Neural cell (in vitro differentiated cells): Measurements from ENCODE around the gene RAB44. TPM values are rescaled to one million over a fixed set of nuclear protein-coding genes. Genes with fewer than 3 reads are reported as not detected.

Source experiments
- H2AFZ ChIP-seq: fragments of 200-600, 300-800 bp; sonication (generic), shearing (Covaris generic); 2 replicates; pipeline ENCODE4 v1.6.0; 2014; ENCODE audit warnings: low read depth, mild to moderate bottlenecking, antibody characterized with exemption, low read length, moderate library complexity
- H3F3A ChIP-seq: fragments of 200-600 bp; shearing (Covaris generic); 2 replicates; pipeline ENCODE4 v1.6.1; 2016; ENCODE audit warnings: mild to moderate bottlenecking, moderate library complexity, mixed read lengths, antibody characterized with exemption, low read length; ENCODE audit not compliant: insufficient read depth, poor library complexity, severe bottlenecking
- H3K27ac ChIP-seq: fragments of 200-600, 300-800 bp; sonication (generic), shearing (Covaris generic); 2 replicates; pipeline ENCODE4 v1.5.1; 2014; ENCODE audit warnings: mild to moderate bottlenecking, low read length, moderate library complexity
- H3K27me3 ChIP-seq: fragments of 300-800, 200-600 bp; sonication (generic), shearing (Covaris generic); 2 replicates; pipeline ENCODE4 v1.6.0; 2014; ENCODE audit warnings: mild to moderate bottlenecking, low read depth, low read length, moderate library complexity; ENCODE audit not compliant: insufficient read depth
- H3K36me3 ChIP-seq: fragments of 300-800, 200-600 bp; sonication (generic), shearing (Covaris generic); 2 replicates; pipeline ENCODE4 v1.5.1; 2014; ENCODE audit warnings: mild to moderate bottlenecking, antibody characterized with exemption, low read length, moderate library complexity; ENCODE audit not compliant: insufficient read depth
- H3K4me2 ChIP-seq: fragments of 300-800, 200-600 bp; sonication (generic), shearing (Covaris generic); 2 replicates; pipeline ENCODE4 v1.6.0; 2014; ENCODE audit warnings: mild to moderate bottlenecking, low read length
- H3K4me3 ChIP-seq: fragments of 300-800, 200-600 bp; sonication (generic), shearing (Covaris generic); 2 replicates; pipeline ENCODE4 v1.5.1; 2014; ENCODE audit warnings: mild to moderate bottlenecking, low read length, moderate library complexity
- H3K79me2 ChIP-seq: fragments of 200-600 bp; shearing (Covaris generic); replicated peaks from 2 replicates; pipeline ENCODE4 v1.6.0; 2014; ENCODE audit warnings: mild to moderate bottlenecking, low read length, moderate library complexity; ENCODE audit not compliant: insufficient read depth
- H3K9ac ChIP-seq: fragments of 300-800, 200-600 bp; sonication (generic), shearing (Covaris generic); 2 replicates; pipeline ENCODE4 v1.6.1; 2016; ENCODE audit warnings: mild to moderate bottlenecking, low read length, mixed read lengths
- H3K9me2 ChIP-seq: fragments of 200-600 bp; shearing (Covaris generic); 2 replicates; pipeline ENCODE4 v1.6.1; 2016; ENCODE audit warnings: mild to moderate bottlenecking, low read length, mixed read lengths; ENCODE audit not compliant: insufficient read depth
- H3K9me3 ChIP-seq: fragments of 200-600, 300-800 bp; sonication (generic), shearing (Covaris generic); 2 replicates; pipeline ENCODE4 v1.6.1; 2016; ENCODE audit warnings: mild to moderate bottlenecking, mixed run types, low read length, moderate library complexity, mixed read lengths
- H4K20me1 ChIP-seq: fragments of 200-600 bp; shearing (Covaris generic); 2 replicates; pipeline ENCODE4 v1.6.1; 2016; ENCODE audit warnings: mild to moderate bottlenecking, mixed run types; ENCODE audit not compliant: insufficient read depth
- CTCF ChIP-seq: fragments of 450-650 bp; IDR thresholded peaks from 2 replicates; pipeline ENCODE4 v1.5.1; 2014; ENCODE audit warnings: antibody characterized with exemption, mild to moderate bottlenecking, moderate library complexity; ENCODE audit not compliant: poor library complexity, severe bottlenecking
- EP300 ChIP-seq: fragments of 450-650 bp; conservative IDR thresholded peaks from 2 replicates; pipeline ENCODE4 v1.6.1; 2014; ENCODE audit warnings: antibody characterized with exemption, mild to moderate bottlenecking, moderate library complexity; ENCODE audit not compliant: poor library complexity, severe bottlenecking
- EZH2 ChIP-seq: fragments of 200-600, 300-800 bp; shearing (Covaris generic), sonication (generic); IDR thresholded peaks from 2 replicates; pipeline ENCODE4 v1.6.1; 2014; ENCODE audit warnings: antibody characterized with exemption, low read length, borderline replicate concordance, mild to moderate bottlenecking; ENCODE audit not compliant: insufficient read depth, poor library complexity, severe bottlenecking
- MXI1 ChIP-seq: fragments of 450-650 bp; conservative IDR thresholded peaks from 2 replicates; pipeline ENCODE4 v1.6.1; 2014; ENCODE audit warnings: antibody characterized with exemption, mild to moderate bottlenecking; ENCODE audit not compliant: poor library complexity, severe bottlenecking
- POLR2AphosphoS5 ChIP-seq: IDR thresholded peaks from 2 replicates; pipeline ENCODE4 v1.6.1; 2012
- RAD21 ChIP-seq: fragments of 450-650 bp; conservative IDR thresholded peaks from 2 replicates; pipeline ENCODE4 v1.6.1; 2014; ENCODE audit warnings: antibody characterized with exemption, mild to moderate bottlenecking, moderate library complexity
- REST ChIP-seq: IDR thresholded peaks from 2 replicates; pipeline ENCODE4 v1.6.1; 2012; ENCODE audit warnings: borderline replicate concordance
- SMC3 ChIP-seq: fragments of 450-650 bp; conservative IDR thresholded peaks from 2 replicates; pipeline ENCODE4 v1.6.1; 2014; ENCODE audit warnings: antibody characterized with exemption, mild to moderate bottlenecking, moderate library complexity; ENCODE audit not compliant: poor library complexity
- TAF1 ChIP-seq: IDR thresholded peaks from 2 replicates; pipeline ENCODE4 v1.6.1; 2012; ENCODE audit warnings: low read depth
- polyA plus RNA-seq: library from polyadenylated mRNA; depleted of rRNA; stranded (reverse); fragments of >200 nt; gene quantifications from 2 replicates; pipeline ENCODE4 v1.2.3, GENCODE V29; 2014

The RAB44 gene
- polyA plus RNA-seq, 1 donor from 2014 or later: not detected

GRCh38 chr6:36670271-36670670, 27.4 kb upstream of the RAB44 start:
- H3K9me2 ChIP-seq: no peaks in the 10 kb centered on the region
- H3F3A ChIP-seq: no peaks in the 10 kb centered on the region
- H4K20me1 ChIP-seq: no peaks in the 10 kb centered on the region
- no peaks in the 10 kb centered on the region for H3K27me3 ChIP-seq
- no peaks in the 10 kb centered on the region for H3K36me3 ChIP-seq
- TF ChIP-seq EZH2 (no peak), MXI1 (no peak), TAF1 (no peak), CTCF (no peak), EP300 (no peak), REST (no peak)
- no peak overlapping the region for H3K4me3 ChIP-seq
- no peak overlapping the region for H3K4me2 ChIP-seq
- H3K27ac ChIP-seq: no peak overlapping the region
- H3K9me3 ChIP-seq: no peaks in the 10 kb centered on the region
- no peak overlapping the region for H3K9ac ChIP-seq
- H2AFZ ChIP-seq: no peak overlapping the region
- H3K79me2 ChIP-seq: no peaks in the 10 kb centered on the region

- TF ChIP-seq MXI1: no peak
- no peak for TF ChIP-seq TAF1
- no peak for TF ChIP-seq RAD21
- TF ChIP-seq SMC3: no peak
- no peak for TF ChIP-seq CTCF
- no peak for TF ChIP-seq EP300
- no peak for TF ChIP-seq REST
- TF ChIP-seq POLR2AphosphoS5: no peak
- TF ChIP-seq EZH2: no peak
- no peak overlapping the region for H2AFZ ChIP-seq
Measured at GRCh38 chr6:36671687-36672375, 25.8 kb upstream of the RAB44 start.

More at GRCh38 chr6:36671687-36672375, 25.8 kb upstream of the RAB44 start:
- Histone ChIP-seq H4K20me1 (no peaks in the 10 kb centered on the region), H3K9me2 (no peaks in the 10 kb centered on the region), H3K4me3 (no peak overlapping the region), H3K4me2 (no peak overlapping the region), H3K36me3 (no peaks in the 10 kb centered on the region), H3K27me3 (no peaks in the 10 kb centered on the region), H3K9ac (no peak overlapping the region), H3F3A (no peaks in the 10 kb centered on the region), H3K79me2 (no peaks in the 10 kb centered on the region), H3K9me3 (no peaks in the 10 kb centered on the region), H3K27ac (no peak overlapping the region)
